ENCODE measurements around the gene INPP5D. TPM values are rescaled to one million over a fixed set of nuclear protein-coding genes. Genes with fewer than 3 reads are reported as not detected.

INPP5D gene
- total and polyA plus RNA-seq, 4 donors = 2.9 to 18.8 (median 6.6) TPM

DNA sequence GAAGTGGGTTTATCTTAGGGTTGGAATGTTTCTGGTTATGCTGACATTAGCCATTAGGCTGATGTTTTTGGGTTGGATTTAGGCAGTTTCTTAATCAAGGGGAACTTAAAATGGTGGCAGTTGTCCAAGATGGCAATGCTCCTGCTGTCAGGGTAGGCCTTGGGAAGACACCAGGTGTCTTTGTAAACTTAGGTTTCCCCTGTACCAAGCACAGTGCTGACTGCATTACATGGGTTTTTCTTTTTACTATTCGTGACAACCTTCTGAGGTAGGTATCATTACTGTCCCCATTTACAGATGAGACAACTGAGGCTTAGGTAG, 190.8 kb downstream of the INPP5D start:
- Histone ChIP-seq H3K27me3 (ENCODE audit: control insufficient read depth in 4 of 4, insufficient read depth in 4 of 4, low read length in 3 of 4) (no peaks in the 10 kb centered on the region), H3K4me3 (ENCODE audit: low read depth in 1 of 3, low read length in 3 of 3) (peak overlapping the region in 2 of 3 donors; percentile 35 to 97), H3K36me3 (ENCODE audit: control insufficient read depth in 4 of 4, insufficient read depth in 3 of 4, low read depth in 1 of 4, low read length in 3 of 4) (peaks cover 0 to 2% (median 0%) of the 10 kb centered on the region in 4 donors), H3K27ac (ENCODE audit: low read depth in 1 of 2, low read length in 2 of 2) (peak overlapping the region; percentile 50 to 65), H3K9ac (ENCODE audit: low read depth in 1 of 2, low read length in 2 of 2) (peak overlapping the region in 1 of 2 donors; percentile 74), H3K9me3 (ENCODE audit: control insufficient read depth in 4 of 4, low read length in 3 of 4) (no peaks in the 10 kb centered on the region), H3K4me1 (ENCODE audit: control insufficient read depth in 4 of 4, insufficient read depth in 4 of 4, low read length in 3 of 4) (peaks cover 3 to 21% (median 18%) of the 10 kb centered on the region in 4 donors)
- 46% methylated on average over 1 of the region's 1 CpG for WGBS
- DNase-seq (ENCODE audit: low spot score) = no peak
- TF ChIP-seq HNF4A (conservative IDR thresholded peaks at IDR 0.05) (no peak), FOXA2 (IDR thresholded peaks at IDR 0.05) (no peak), FOXA1 (IDR thresholded peaks at IDR 0.05) (no peak), SP1 (IDR thresholded peaks at IDR 0.05) (no peak), YY1 (IDR thresholded peaks at IDR 0.05) (no peak), HNF4G (IDR thresholded peaks at IDR 0.05) (no peak), RXRA (IDR thresholded peaks at IDR 0.05) (no peak), TAF1 (conservative IDR thresholded peaks at IDR 0.05) (no peak)
- TF ChIP-seq, protein P1, sequence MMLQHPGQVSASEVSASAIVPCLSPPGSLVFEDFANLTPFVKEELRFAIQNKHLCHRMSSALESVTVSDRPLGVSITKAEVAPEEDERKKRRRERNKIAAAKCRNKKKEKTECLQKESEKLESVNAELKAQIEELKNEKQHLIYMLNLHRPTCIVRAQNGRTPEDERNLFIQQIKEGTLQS (IDR thresholded peaks at IDR 0.05) = no peak
- TF ChIP-seq, protein P2, sequence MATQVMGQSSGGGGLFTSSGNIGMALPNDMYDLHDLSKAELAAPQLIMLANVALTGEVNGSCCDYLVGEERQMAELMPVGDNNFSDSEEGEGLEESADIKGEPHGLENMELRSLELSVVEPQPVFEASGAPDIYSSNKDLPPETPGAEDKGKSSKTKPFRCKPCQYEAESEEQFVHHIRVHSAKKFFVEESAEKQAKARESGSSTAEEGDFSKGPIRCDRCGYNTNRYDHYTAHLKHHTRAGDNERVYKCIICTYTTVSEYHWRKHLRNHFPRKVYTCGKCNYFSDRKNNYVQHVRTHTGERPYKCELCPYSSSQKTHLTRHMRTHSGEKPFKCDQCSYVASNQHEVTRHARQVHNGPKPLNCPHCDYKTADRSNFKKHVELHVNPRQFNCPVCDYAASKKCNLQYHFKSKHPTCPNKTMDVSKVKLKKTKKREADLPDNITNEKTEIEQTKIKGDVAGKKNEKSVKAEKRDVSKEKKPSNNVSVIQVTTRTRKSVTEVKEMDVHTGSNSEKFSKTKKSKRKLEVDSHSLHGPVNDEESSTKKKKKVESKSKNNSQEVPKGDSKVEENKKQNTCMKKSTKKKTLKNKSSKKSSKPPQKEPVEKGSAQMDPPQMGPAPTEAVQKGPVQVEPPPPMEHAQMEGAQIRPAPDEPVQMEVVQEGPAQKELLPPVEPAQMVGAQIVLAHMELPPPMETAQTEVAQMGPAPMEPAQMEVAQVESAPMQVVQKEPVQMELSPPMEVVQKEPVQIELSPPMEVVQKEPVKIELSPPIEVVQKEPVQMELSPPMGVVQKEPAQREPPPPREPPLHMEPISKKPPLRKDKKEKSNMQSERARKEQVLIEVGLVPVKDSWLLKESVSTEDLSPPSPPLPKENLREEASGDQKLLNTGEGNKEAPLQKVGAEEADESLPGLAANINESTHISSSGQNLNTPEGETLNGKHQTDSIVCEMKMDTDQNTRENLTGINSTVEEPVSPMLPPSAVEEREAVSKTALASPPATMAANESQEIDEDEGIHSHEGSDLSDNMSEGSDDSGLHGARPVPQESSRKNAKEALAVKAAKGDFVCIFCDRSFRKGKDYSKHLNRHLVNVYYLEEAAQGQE (IDR thresholded peaks at IDR 0.05) = no peak

DNA sequence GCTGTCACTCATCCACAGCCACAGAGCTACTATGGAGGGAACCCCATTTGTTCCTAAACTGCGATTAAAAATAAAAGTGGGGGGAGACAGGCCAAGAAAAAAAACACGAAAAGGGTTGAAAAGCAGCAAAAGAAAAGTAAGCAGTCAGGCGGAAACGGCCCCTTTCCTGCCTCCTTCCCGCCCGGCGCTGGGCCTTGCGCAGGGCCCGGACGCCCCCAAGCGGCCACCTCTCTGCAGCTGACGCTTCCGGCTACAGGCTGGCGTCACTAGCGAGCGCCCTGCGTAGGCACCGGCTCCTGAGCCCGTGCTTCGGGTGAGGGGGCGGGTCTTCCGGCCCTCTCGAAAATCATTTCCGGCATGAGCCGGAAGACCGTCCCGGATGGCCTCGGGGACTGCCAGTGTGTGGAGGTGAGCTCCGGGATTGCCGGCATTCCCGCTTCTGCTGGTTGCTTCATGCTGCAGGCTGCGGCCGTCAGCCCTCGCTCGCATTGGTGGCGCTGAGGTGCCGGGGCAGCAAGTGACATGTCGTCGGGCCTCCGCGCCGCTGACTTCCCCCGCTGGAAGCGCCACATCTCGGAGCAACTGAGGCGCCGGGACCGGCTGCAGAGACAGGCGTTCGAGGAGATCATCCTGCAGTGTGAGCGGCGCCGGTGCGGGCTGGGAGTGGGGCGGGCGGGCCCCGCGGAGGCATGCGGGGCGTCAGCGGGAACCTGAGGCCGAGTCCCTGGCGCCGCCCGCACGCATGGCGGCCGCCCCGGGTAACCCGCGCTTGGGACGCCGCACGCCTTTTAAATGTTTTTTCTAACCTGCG, 191.4 kb downstream of the INPP5D start, which contains the start of gene ATG16L1:
TSS of gene ATG16L1 (plus strand) at position 368 of the 811 bp plus-strand sequence. CDS start at position 523, 155 bp downstream.
- Histone ChIP-seq H3K9me3 (ENCODE audit: control insufficient read depth in 4 of 4, low read length in 3 of 4) (no peaks in the 10 kb centered on the region), H3K36me3 (ENCODE audit: control insufficient read depth in 4 of 4, insufficient read depth in 3 of 4, low read depth in 1 of 4, low read length in 3 of 4) (peaks cover 0 to 6% (median under 1%) of the 10 kb centered on the region in 4 donors), H3K4me1 (ENCODE audit: control insufficient read depth in 4 of 4, insufficient read depth in 4 of 4, low read length in 3 of 4) (peaks cover 3 to 21% (median 18%) of the 10 kb centered on the region in 4 donors), H3K9ac (ENCODE audit: low read depth in 1 of 2, low read length in 2 of 2) (peak within 1 kb of the TSS; percentile 72 to 74), H3K27me3 (ENCODE audit: control insufficient read depth in 4 of 4, insufficient read depth in 4 of 4, low read length in 3 of 4) (no peaks in the 10 kb centered on the region), H3K27ac (ENCODE audit: low read depth in 1 of 2, low read length in 2 of 2) (peak within 1 kb of the TSS; percentile 65 to 86), H3K4me3 (ENCODE audit: low read depth in 1 of 3, low read length in 3 of 3) (peak within 1 kb of the TSS; percentile 84 to 97 (median 91))
- peak; percentile 96 for DNase-seq (ENCODE audit: low spot score)
- TF ChIP-seq RAD21 (IDR thresholded peaks at IDR 0.05) = peak; percentile 95 to 99
- TF ChIP-seq, protein P2 (IDR thresholded peaks at IDR 0.05) = no peak
- no peak for TF ChIP-seq HNF4G (IDR thresholded peaks at IDR 0.05)
- TF ChIP-seq, protein P3, sequence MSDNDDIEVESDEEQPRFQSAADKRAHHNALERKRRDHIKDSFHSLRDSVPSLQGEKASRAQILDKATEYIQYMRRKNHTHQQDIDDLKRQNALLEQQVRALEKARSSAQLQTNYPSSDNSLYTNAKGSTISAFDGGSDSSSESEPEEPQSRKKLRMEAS (IDR thresholded peaks at IDR 0.05) = peak; percentile 90
- peak; percentile 77 for TF ChIP-seq TAF1 (conservative IDR thresholded peaks at IDR 0.05)
- peak; percentile 11 for TF ChIP-seq NR2F2 (IDR thresholded peaks at IDR 0.05)
- peak; percentile 92 to 99 for TF ChIP-seq GABPA (IDR thresholded peaks at IDR 0.05 in 1 of 2, conservative IDR thresholded peaks at IDR 0.05 in 1 of 2)
- TF ChIP-seq HNF4A (conservative IDR thresholded peaks at IDR 0.05) = no peak
- TF ChIP-seq, protein P4, sequence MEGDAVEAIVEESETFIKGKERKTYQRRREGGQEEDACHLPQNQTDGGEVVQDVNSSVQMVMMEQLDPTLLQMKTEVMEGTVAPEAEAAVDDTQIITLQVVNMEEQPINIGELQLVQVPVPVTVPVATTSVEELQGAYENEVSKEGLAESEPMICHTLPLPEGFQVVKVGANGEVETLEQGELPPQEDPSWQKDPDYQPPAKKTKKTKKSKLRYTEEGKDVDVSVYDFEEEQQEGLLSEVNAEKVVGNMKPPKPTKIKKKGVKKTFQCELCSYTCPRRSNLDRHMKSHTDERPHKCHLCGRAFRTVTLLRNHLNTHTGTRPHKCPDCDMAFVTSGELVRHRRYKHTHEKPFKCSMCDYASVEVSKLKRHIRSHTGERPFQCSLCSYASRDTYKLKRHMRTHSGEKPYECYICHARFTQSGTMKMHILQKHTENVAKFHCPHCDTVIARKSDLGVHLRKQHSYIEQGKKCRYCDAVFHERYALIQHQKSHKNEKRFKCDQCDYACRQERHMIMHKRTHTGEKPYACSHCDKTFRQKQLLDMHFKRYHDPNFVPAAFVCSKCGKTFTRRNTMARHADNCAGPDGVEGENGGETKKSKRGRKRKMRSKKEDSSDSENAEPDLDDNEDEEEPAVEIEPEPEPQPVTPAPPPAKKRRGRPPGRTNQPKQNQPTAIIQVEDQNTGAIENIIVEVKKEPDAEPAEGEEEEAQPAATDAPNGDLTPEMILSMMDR (IDR thresholded peaks at IDR 0.05; ENCODE audit: low read depth, low read length, missing input control) = peak; percentile 89
- TF ChIP-seq, protein P5, sequence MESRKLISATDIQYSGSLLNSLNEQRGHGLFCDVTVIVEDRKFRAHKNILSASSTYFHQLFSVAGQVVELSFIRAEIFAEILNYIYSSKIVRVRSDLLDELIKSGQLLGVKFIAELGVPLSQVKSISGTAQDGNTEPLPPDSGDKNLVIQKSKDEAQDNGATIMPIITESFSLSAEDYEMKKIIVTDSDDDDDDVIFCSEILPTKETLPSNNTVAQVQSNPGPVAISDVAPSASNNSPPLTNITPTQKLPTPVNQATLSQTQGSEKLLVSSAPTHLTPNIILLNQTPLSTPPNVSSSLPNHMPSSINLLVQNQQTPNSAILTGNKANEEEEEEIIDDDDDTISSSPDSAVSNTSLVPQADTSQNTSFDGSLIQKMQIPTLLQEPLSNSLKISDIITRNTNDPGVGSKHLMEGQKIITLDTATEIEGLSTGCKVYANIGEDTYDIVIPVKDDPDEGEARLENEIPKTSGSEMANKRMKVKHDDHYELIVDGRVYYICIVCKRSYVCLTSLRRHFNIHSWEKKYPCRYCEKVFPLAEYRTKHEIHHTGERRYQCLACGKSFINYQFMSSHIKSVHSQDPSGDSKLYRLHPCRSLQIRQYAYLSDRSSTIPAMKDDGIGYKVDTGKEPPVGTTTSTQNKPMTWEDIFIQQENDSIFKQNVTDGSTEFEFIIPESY (IDR thresholded peaks at IDR 0.05) = peak; percentile 20
- TF ChIP-seq RXRA (IDR thresholded peaks at IDR 0.05) = peak; percentile 34 to 50
- peak; percentile 96 for TF ChIP-seq EGR1 (IDR thresholded peaks at IDR 0.05; ENCODE audit: low read depth in 2 of 2)
- TF ChIP-seq FOXA2 (IDR thresholded peaks at IDR 0.05) = peak; percentile 16
- TF ChIP-seq JUND (IDR thresholded peaks at IDR 0.05) = peak in 1 of 2 donors; percentile 16
- TF ChIP-seq, protein P1 (IDR thresholded peaks at IDR 0.05) = no peak
- peak; percentile 71 for TF ChIP-seq SP1 (IDR thresholded peaks at IDR 0.05)
- TF ChIP-seq YY1 (IDR thresholded peaks at IDR 0.05) = peak; percentile 74
- no peak for TF ChIP-seq FOXA1 (IDR thresholded peaks at IDR 0.05)
- WGBS = under 1% methylated on average over 75 of the region's 75 CpGs

Data from liver (tissue), 9 donors.